ENCODE measurements around the gene PLN.

PLN gene

DNA sequence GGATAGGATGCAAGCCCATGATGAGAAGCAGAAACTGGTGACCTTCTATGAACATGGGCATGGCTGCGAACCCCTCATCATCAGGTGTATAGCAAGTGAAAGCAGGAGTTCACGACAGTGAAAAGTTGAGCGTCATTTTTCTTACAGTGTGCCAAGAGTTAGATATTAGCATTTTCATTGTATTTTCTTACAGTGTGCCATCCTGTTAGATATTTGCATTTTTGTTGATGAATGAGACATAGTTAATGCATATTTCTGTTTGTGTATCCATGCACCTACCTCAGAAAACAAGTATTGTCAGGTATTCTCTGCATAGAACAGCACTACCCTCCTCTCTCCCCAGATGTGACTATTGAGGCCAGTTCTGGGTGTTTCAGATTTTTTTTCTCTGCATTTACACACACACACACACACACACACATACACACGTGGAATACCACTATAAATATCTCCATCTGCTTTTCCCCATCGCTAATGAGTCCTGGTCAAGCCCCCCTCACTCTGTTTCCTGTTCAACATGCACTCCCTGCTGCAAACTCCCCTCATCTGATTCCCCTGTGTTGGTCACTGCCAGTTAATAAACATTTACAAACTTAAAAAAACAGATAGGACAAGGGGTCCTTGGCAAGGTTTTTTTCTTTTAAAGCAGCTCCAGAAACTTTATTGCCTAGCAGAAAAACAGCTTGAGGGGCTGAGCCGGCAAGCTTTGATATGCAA, 41.7 kb downstream of the PLN start:
- Histone ChIP-seq H3K9ac (ENCODE audit: low read length) (no peak overlapping the region), H3K4me3 (ENCODE audit: low read length) (no peak overlapping the region), H3K27ac (ENCODE audit: low read depth, low read length) (no peak overlapping the region), H3K4me1 (ENCODE audit: control insufficient read depth, insufficient read depth, low read length) (no peaks in the 10 kb centered on the region), H3K36me3 (ENCODE audit: control insufficient read depth, insufficient read depth, low read length) (no peaks in the 10 kb centered on the region), H3K27me3 (ENCODE audit: control insufficient read depth, insufficient read depth, low read length) (no peaks in the 10 kb centered on the region)

GRCh38 chr6:118591897-118592296, 43.8 kb downstream of the PLN start:
- H3K27ac ChIP-seq (ENCODE audit: low read depth, low read length), result no peak overlapping the region
- no peaks in the 10 kb centered on the region for H3K36me3 ChIP-seq (ENCODE audit: control insufficient read depth, insufficient read depth, low read length)
- no peak overlapping the region for H3K9ac ChIP-seq (ENCODE audit: low read length)
- H3K4me3 ChIP-seq (ENCODE audit: low read length), result no peak overlapping the region
- no peaks in the 10 kb centered on the region for H3K27me3 ChIP-seq (ENCODE audit: control insufficient read depth, insufficient read depth, low read length)
- H3K4me1 ChIP-seq (ENCODE audit: control insufficient read depth, insufficient read depth, low read length), result no peaks in the 10 kb centered on the region

GRCh38 chr6:118594877-118595276, 46.8 kb downstream of the PLN start:
- no peak overlapping the region for H3K4me3 ChIP-seq (ENCODE audit: low read length)
- H3K4me1 ChIP-seq (ENCODE audit: control insufficient read depth, insufficient read depth, low read length), result no peaks in the 10 kb centered on the region
- H3K27me3 ChIP-seq (ENCODE audit: control insufficient read depth, insufficient read depth, low read length), result no peaks in the 10 kb centered on the region
- no peak overlapping the region for H3K9ac ChIP-seq (ENCODE audit: low read length)
- no peak overlapping the region for H3K27ac ChIP-seq (ENCODE audit: low read depth, low read length)
- H3K36me3 ChIP-seq (ENCODE audit: control insufficient read depth, insufficient read depth, low read length), result no peaks in the 10 kb centered on the region

DNA sequence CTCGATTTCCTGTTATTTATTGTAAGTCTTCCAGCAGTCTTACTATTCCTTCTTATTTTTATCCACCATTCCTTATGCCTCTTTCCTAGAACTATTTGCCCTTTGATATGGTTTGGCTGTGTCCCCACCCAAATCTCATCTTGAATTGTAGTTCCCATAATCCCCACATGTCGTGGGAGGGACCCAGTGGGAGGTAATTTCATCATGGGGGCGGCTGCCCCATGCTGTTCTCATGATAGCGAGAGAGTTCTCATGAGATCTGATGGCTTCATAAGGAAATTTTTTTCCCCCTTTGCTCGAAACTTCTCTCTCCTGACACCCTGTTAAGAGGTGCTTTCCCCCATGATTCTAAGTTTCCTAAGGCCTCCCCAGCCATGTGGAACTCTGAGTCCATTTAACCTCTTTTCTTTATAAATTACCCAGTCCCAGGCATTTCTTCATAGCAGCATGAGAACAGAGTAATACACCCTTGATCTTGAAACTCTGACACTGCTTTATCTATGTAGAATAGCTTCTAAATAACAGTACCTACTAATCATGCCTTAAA, 48.8 kb downstream of the PLN start:
- H3K27ac ChIP-seq (ENCODE audit: low read depth, low read length), result no peak overlapping the region
- no peaks in the 10 kb centered on the region for H3K36me3 ChIP-seq (ENCODE audit: control insufficient read depth, insufficient read depth, low read length)
- H3K4me1 ChIP-seq (ENCODE audit: control insufficient read depth, insufficient read depth, low read length), result no peaks in the 10 kb centered on the region
- H3K27me3 ChIP-seq (ENCODE audit: control insufficient read depth, insufficient read depth, low read length), result no peaks in the 10 kb centered on the region
- no peak overlapping the region for H3K4me3 ChIP-seq (ENCODE audit: low read length)
- no peak overlapping the region for H3K9ac ChIP-seq (ENCODE audit: low read length)

GRCh38 chr6:118597636-118598035, 49.5 kb downstream of the PLN start:
- H3K36me3 ChIP-seq (ENCODE audit: control insufficient read depth, insufficient read depth, low read length), result no peaks in the 10 kb centered on the region
- no peak overlapping the region for H3K9ac ChIP-seq (ENCODE audit: low read length)
- H3K4me3 ChIP-seq (ENCODE audit: low read length), result no peak overlapping the region
- no peaks in the 10 kb centered on the region for H3K4me1 ChIP-seq (ENCODE audit: control insufficient read depth, insufficient read depth, low read length)
- H3K27ac ChIP-seq (ENCODE audit: low read depth, low read length), result no peak overlapping the region
- H3K27me3 ChIP-seq (ENCODE audit: control insufficient read depth, insufficient read depth, low read length), result no peaks in the 10 kb centered on the region

DNA sequence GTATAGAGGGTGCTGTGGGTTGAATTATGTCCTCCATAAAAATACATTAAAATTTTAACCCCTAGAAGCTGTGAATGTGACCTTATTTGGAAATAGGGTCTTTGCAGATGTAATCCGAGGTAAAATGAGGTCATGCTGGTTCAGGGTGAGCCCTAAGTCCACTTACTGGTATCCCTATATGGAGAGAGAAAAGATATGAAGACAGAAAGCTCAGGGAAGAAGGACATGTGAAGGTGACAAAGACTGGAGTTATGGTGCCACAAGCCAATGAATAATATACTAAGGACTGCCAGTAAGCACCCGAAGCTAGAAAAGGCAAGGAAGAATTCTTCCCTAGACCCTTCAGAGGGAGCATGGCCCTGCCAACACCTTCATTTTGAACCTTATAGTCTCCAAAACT, 50.2 kb downstream of the PLN start:
- no peaks in the 10 kb centered on the region for H3K4me1 ChIP-seq (ENCODE audit: control insufficient read depth, insufficient read depth, low read length)
- H3K27ac ChIP-seq (ENCODE audit: low read depth, low read length), result no peak overlapping the region
- H3K27me3 ChIP-seq (ENCODE audit: control insufficient read depth, insufficient read depth, low read length), result no peaks in the 10 kb centered on the region
- no peak overlapping the region for H3K4me3 ChIP-seq (ENCODE audit: low read length)
- H3K9ac ChIP-seq (ENCODE audit: low read length), result no peak overlapping the region
- H3K36me3 ChIP-seq (ENCODE audit: control insufficient read depth, insufficient read depth, low read length), result no peaks in the 10 kb centered on the region

- Histone ChIP-seq H3K4me1 (ENCODE audit: control insufficient read depth, insufficient read depth, low read length) (no peaks in the 10 kb centered on the region), H3K36me3 (ENCODE audit: control insufficient read depth, insufficient read depth, low read length) (no peaks in the 10 kb centered on the region), H3K27ac (ENCODE audit: low read depth, low read length) (no peak overlapping the region), H3K27me3 (ENCODE audit: control insufficient read depth, insufficient read depth, low read length) (no peaks in the 10 kb centered on the region), H3K9ac (ENCODE audit: low read length) (no peak overlapping the region), H3K4me3 (ENCODE audit: low read length) (no peak overlapping the region)
These were observed 54.2 kb downstream of the PLN start for GRCh38 chr6:118602300-118602699.

DNA sequence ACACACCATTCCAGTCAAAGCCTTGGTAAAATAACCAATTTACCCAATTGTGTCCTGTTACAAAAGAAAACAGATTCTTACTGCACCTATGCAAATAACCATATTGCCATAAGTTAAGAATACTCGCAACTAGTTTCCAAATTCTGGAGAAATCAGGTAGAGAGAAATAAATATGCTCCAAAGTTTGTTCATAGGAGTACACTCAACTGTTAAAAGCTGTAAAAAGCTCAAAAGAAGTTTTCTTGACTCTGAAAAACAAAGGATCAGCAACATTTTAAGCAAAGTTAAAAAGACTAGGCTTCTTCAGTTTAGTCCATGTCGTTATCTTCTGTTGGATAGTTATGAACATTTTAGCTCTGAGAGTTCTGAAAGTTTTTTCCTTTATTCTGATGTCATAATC, 55.3 kb downstream of the PLN start:
- Histone ChIP-seq H3K27ac (ENCODE audit: low read depth, low read length) (no peak overlapping the region), H3K4me3 (ENCODE audit: low read length) (no peak overlapping the region), H3K9ac (ENCODE audit: low read length) (no peak overlapping the region), H3K4me1 (ENCODE audit: control insufficient read depth, insufficient read depth, low read length) (no peaks in the 10 kb centered on the region), H3K36me3 (ENCODE audit: control insufficient read depth, insufficient read depth, low read length) (no peaks in the 10 kb centered on the region), H3K27me3 (ENCODE audit: control insufficient read depth, insufficient read depth, low read length) (no peaks in the 10 kb centered on the region)

GRCh38 chr6:118606268-118606667, 58.2 kb downstream of the PLN start:
- Histone ChIP-seq H3K27me3 (ENCODE audit: control insufficient read depth, insufficient read depth, low read length) (no peaks in the 10 kb centered on the region), H3K4me3 (ENCODE audit: low read length) (no peak overlapping the region), H3K36me3 (ENCODE audit: control insufficient read depth, insufficient read depth, low read length) (no peaks in the 10 kb centered on the region), H3K27ac (ENCODE audit: low read depth, low read length) (no peak overlapping the region), H3K9ac (ENCODE audit: low read length) (no peak overlapping the region), H3K4me1 (ENCODE audit: control insufficient read depth, insufficient read depth, low read length) (no peaks in the 10 kb centered on the region)

GRCh38 chr6:118606858-118607257, 58.8 kb downstream of the PLN start:
- Histone ChIP-seq H3K27me3 (ENCODE audit: control insufficient read depth, insufficient read depth, low read length) (no peaks in the 10 kb centered on the region), H3K27ac (ENCODE audit: low read depth, low read length) (no peak overlapping the region), H3K9ac (ENCODE audit: low read length) (no peak overlapping the region), H3K36me3 (ENCODE audit: control insufficient read depth, insufficient read depth, low read length) (no peaks in the 10 kb centered on the region), H3K4me1 (ENCODE audit: control insufficient read depth, insufficient read depth, low read length) (no peaks in the 10 kb centered on the region), H3K4me3 (ENCODE audit: low read length) (no peak overlapping the region)
